ENCODE results near the gene UCP2.

DNA sequence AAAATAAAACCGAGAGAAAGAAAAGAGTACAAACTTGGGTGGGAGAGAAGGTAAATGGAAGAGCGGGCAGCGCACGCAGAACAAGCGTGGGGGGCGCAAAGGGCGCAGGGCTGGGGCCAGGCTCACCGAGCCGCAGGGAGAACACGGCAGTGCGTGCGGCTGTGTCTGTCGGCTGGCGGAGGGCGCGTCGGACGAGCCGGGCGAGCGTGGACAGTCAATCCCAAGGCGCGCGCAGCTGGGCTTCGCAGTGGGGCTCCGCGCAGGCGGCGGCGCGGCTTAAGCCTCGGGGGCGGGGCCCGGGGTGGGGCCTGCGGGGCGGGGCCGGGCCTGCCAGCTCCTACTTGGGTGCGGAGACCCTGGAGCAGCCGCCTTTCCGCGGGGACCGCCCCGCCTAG is at the start of gene UCP2:
- TF ChIP-seq POLR2AphosphoS5 (IDR thresholded peaks at IDR 0.05; ENCODE audit: low read depth, low read length) (peak; percentile 79), POLR2A (IDR thresholded peaks at IDR 0.05; ENCODE audit: low read depth, low read length) (peak; percentile 70)

Measured in GM12891 (cell line).